Measurements from ENCODE around the gene OR52W1. TPM values are rescaled to one million over a fixed set of nuclear protein-coding genes. Genes with fewer than 3 reads are reported as not detected.

OR52W1 gene
- total RNA-seq, 1 experiment from 2014 or later, result not detected

- peaks cover 2% of the 10 kb centered on the region for H3K36me3 ChIP-seq (ENCODE audit: control insufficient read depth, insufficient read depth, low read length)
These were observed 18.7 kb downstream of the OR52W1 start for GRCh38 chr11:6217722-6218121.

GRCh38 chr11:6219359-6219758 is 20.3 kb downstream of the OR52W1 start:
- CTCF ChIA-PET, result no interaction called here
- peaks cover 9% of the 10 kb centered on the region for H3K36me3 ChIP-seq (ENCODE audit: control insufficient read depth, insufficient read depth, low read length)

More at GRCh38 chr11:6217722-6218121, 18.7 kb downstream of the OR52W1 start:
- Mint-ChIP-seq H3K36me3 (ENCODE audit: insufficient read depth, unreplicated experiment) (peaks cover 21% of the 10 kb centered on the region), H3K4me3 (ENCODE audit: unreplicated experiment) (no peak overlapping the region), H3K27me3 (ENCODE audit: insufficient read depth, unreplicated experiment) (no peaks in the 10 kb centered on the region), H3K27ac (ENCODE audit: unreplicated experiment) (no peak overlapping the region), H3K9me3 (ENCODE audit: unreplicated experiment) (no peaks in the 10 kb centered on the region), H3K4me1 (ENCODE audit: low read depth, unreplicated experiment) (no peaks in the 10 kb centered on the region)
- TF ChIP-seq CTCF (IDR thresholded peaks at IDR 0.05; ENCODE audit: insufficient read depth in 1 of 2, low read depth in 1 of 2, low read length in 1 of 2, severe bottlenecking in 1 of 2, unreplicated experiment in 1 of 2), result no peak
- intact Hi-C loops (cut with micrococcal nuclease; ENCODE audit: unreplicated experiment), result no loop called here
- BruUV-seq (replicated peaks), result no TSS peak
- no peak overlapping the region for H3K4me3 ChIP-seq (ENCODE audit: low read depth, low read length)
- DNase-seq, result no peak
- POLR2A ChIA-PET, result no interaction called here
- no peaks in the 10 kb centered on the region for H3K4me1 ChIP-seq
- CTCF ChIA-PET, result no interaction called here
- H3K27me3 ChIP-seq (replicated peaks; ENCODE audit: control insufficient read depth, insufficient read depth, low read length), result no peaks in the 10 kb centered on the region
- no peaks in the 10 kb centered on the region for H3K9me3 ChIP-seq

GRCh38 chr11:6223854-6224253 is 24.8 kb downstream of the OR52W1 start:
- peaks cover 18% of the 10 kb centered on the region for H3K4me1 Mint-ChIP-seq (ENCODE audit: low read depth, unreplicated experiment)
- Histone ChIP-seq H3K36me3 (ENCODE audit: control insufficient read depth, insufficient read depth, low read length) (peaks cover 6% of the 10 kb centered on the region), H3K4me3 (ENCODE audit: low read depth, low read length) (no peak overlapping the region), H3K9me3 (no peaks in the 10 kb centered on the region), H3K27me3 (replicated peaks; ENCODE audit: control insufficient read depth, insufficient read depth, low read length) (no peaks in the 10 kb centered on the region), H3K4me1 (no peaks in the 10 kb centered on the region)
- no peak overlapping the region for H3K4me3 Mint-ChIP-seq (ENCODE audit: unreplicated experiment)
- DNase-seq, result no peak
- H3K27me3 Mint-ChIP-seq (ENCODE audit: insufficient read depth, unreplicated experiment), result no peaks in the 10 kb centered on the region
- ChIA-PET CTCF (no interaction called here), POLR2A (no interaction called here)
- H3K36me3 Mint-ChIP-seq (ENCODE audit: insufficient read depth, unreplicated experiment), result peaks cover 20% of the 10 kb centered on the region
- intact Hi-C loops (cut with micrococcal nuclease; ENCODE audit: unreplicated experiment), result no loop called here
- H3K9me3 Mint-ChIP-seq (ENCODE audit: unreplicated experiment), result no peaks in the 10 kb centered on the region
- no peak overlapping the region for H3K27ac Mint-ChIP-seq (ENCODE audit: unreplicated experiment)
- no TSS peak for BruUV-seq (replicated peaks)
- no peak for TF ChIP-seq CTCF (IDR thresholded peaks at IDR 0.05; ENCODE audit: insufficient read depth in 1 of 2, low read depth in 1 of 2, low read length in 1 of 2, severe bottlenecking in 1 of 2, unreplicated experiment in 1 of 2)

More at GRCh38 chr11:6219359-6219758, 20.3 kb downstream of the OR52W1 start:
- Mint-ChIP-seq H3K27ac (ENCODE audit: unreplicated experiment) (no peak overlapping the region), H3K27me3 (ENCODE audit: insufficient read depth, unreplicated experiment) (no peaks in the 10 kb centered on the region), H3K36me3 (ENCODE audit: insufficient read depth, unreplicated experiment) (peaks cover 21% of the 10 kb centered on the region), H3K9me3 (ENCODE audit: unreplicated experiment) (no peaks in the 10 kb centered on the region), H3K4me3 (ENCODE audit: unreplicated experiment) (no peak overlapping the region), H3K4me1 (ENCODE audit: low read depth, unreplicated experiment) (no peaks in the 10 kb centered on the region)
- no peaks in the 10 kb centered on the region for H3K4me1 ChIP-seq
- no TSS peak for BruUV-seq (replicated peaks)
- no peak for TF ChIP-seq CTCF (IDR thresholded peaks at IDR 0.05; ENCODE audit: insufficient read depth in 1 of 2, low read depth in 1 of 2, low read length in 1 of 2, severe bottlenecking in 1 of 2, unreplicated experiment in 1 of 2)
- H3K27me3 ChIP-seq (replicated peaks; ENCODE audit: control insufficient read depth, insufficient read depth, low read length), result no peaks in the 10 kb centered on the region
- no peak overlapping the region for H3K4me3 ChIP-seq (ENCODE audit: low read depth, low read length)
- intact Hi-C loops (cut with micrococcal nuclease; ENCODE audit: unreplicated experiment), result no loop called here
- POLR2A ChIA-PET, result no interaction called here
- H3K9me3 ChIP-seq, result no peaks in the 10 kb centered on the region
- no peak for DNase-seq

All from Caco-2 (cell line).